GM12878 (cell line): ENCODE measurements around the gene ACOT7. TPM values are rescaled to one million over a fixed set of nuclear protein-coding genes. Genes with fewer than 3 reads are reported as not detected.
A peak's percentile ranks its signal among the peaks of the same experiment; 100 is the strongest.

Source experiments
- ATAC-seq: fragments of 200-7000 bp; cut with Tn5 transposase; 3 replicates; pipeline ENCODE4 v1.9.1; 2020; ENCODE audit warnings: mild to moderate bottlenecking, moderate library complexity
- BruUV-seq: library from RNA; stranded (reverse); fragments of 400-500 nt; replicated peaks from 2 replicates; lab custom pipeline; 2021; lab: Mats Ljungman, UMichigan
- CTCF ChIA-PET: fragments of 300-600 bp; sonication (Branson Sonifier 250); formaldehyde crosslinking; extraction: SDS; loops from one replicate; lab custom pipeline; 2021; ENCODE audit warnings: inconsistent platforms; lab: Yijun Ruan, JAX
- POLR2A ChIA-PET: fragments of 350-600 bp; formaldehyde crosslinking; extraction: SDS; loops from one replicate; lab custom pipeline; 2021; ENCODE audit warnings: inconsistent platforms; lab: Charles Lee
- RAD21 ChIA-PET: fragments of 300-600 bp; sonication (Branson Sonifier 250); formaldehyde crosslinking; loops from one replicate; lab custom pipeline; 2023; ENCODE audit warnings: antibody characterized with exemption; ENCODE audit not compliant: unreplicated experiment; lab: Charles Lee
- SMC1A ChIA-PET: fragments of 300-600 bp; sonication (Branson Sonifier 250); formaldehyde crosslinking; loops from one replicate; lab custom pipeline; 2023; ENCODE audit not compliant: unreplicated experiment, uncharacterized antibody; lab: Charles Lee
- DNase-seq: peaks from one replicate; pipeline ENCODE4 v3.0.0-alpha.2; 2011; ENCODE audit warnings: low read depth, low spot score
- FAIRE-seq: peaks from 3 replicates; lab custom pipeline; 2011; peaks lifted over from hg19 to GRCh38; lab: Jason Lieb, UNC
- H2AFZ ChIP-seq: 2 replicates; pipeline ENCODE4 v1.6.0; 2011; ENCODE audit warnings: low read depth, low read length, control low read depth; ENCODE audit not compliant: control insufficient read depth
- H3K27ac ChIP-seq: 2 replicates; pipeline ENCODE4 v1.5.1; 2011; ENCODE audit warnings: control low read depth; ENCODE audit not compliant: control insufficient read depth, insufficient read depth
- H3K27me3 ChIP-seq, 2 experiments: replicated peaks in 1 of 2; 2 replicates each; pipeline versions ENCODE4 v1.6.0 to v1.6.1; 2011; ENCODE audit warnings: low read length in 1 of 2; ENCODE audit not compliant: control insufficient read depth in 2 of 2, insufficient read depth in 2 of 2
- H3K36me3 ChIP-seq, 2 experiments: 2 replicates each; pipeline ENCODE4 v1.5.1; 2011; ENCODE audit warnings: low read length in 1 of 2; ENCODE audit not compliant: control insufficient read depth in 2 of 2, insufficient read depth in 2 of 2
- H3K4me1 ChIP-seq: 2 replicates; pipeline ENCODE4 v1.6.1; 2011; ENCODE audit warnings: mild to moderate bottlenecking, low read length, moderate library complexity, mixed read lengths; ENCODE audit not compliant: control insufficient read depth, insufficient read depth
- H3K4me2 ChIP-seq: 2 replicates; pipeline ENCODE4 v1.6.0; 2011; ENCODE audit warnings: control low read depth; ENCODE audit not compliant: control insufficient read depth, insufficient read depth
- H3K4me3 ChIP-seq: fragments of 200-600 bp; sonication (generic); 2 replicates; pipeline ENCODE4 v1.5.1; 2016
- H3K79me2 ChIP-seq: 2 replicates; pipeline ENCODE4 v1.6.0; 2011; ENCODE audit warnings: low read length; ENCODE audit not compliant: control insufficient read depth, insufficient read depth
- H3K9ac ChIP-seq: 2 replicates; pipeline ENCODE4 v1.8.0; 2011; ENCODE audit warnings: low read length, control low read depth, mixed read lengths; ENCODE audit not compliant: control insufficient read depth, insufficient read depth
- H3K9me3 ChIP-seq: replicated peaks from 3 replicates; pipeline ENCODE4 v1.5.1; 2011; ENCODE audit warnings: mild to moderate bottlenecking, low read length; ENCODE audit not compliant: control insufficient read depth, insufficient read depth
- H4K20me1 ChIP-seq: 2 replicates; pipeline ENCODE4 v1.6.0; 2011; ENCODE audit not compliant: control insufficient read depth, insufficient read depth
- ATF2 ChIP-seq: IDR thresholded peaks from 2 replicates; pipeline ENCODE4 v1.6.1; 2012; ENCODE audit warnings: low read length, inconsistent platforms
- EP300 ChIP-seq, 2 experiments: fragments of 150-350 bp in 1 of 2; IDR thresholded peaks; 2 replicates each; pipeline ENCODE4 v1.6.1; 2011 to 2012; ENCODE audit warnings: low read depth in 2 of 2, low read length in 2 of 2, borderline replicate concordance in 1 of 2, improper control_type of control experiment in 1 of 2, inconsistent platforms in 1 of 2; ENCODE audit not compliant: control insufficient read depth in 1 of 2
- MEF2B ChIP-seq: fragments of 450-650 bp; IDR thresholded peaks from 2 replicates; pipeline ENCODE4 v1.6.1; 2018; ENCODE audit warnings: mild to moderate bottlenecking, moderate library complexity; ENCODE audit not compliant: partially characterized antibody, poor library complexity, severe bottlenecking
- MTA2 ChIP-seq: fragments of 450-650 bp; IDR thresholded peaks from 2 replicates; pipeline ENCODE4 v1.6.1; 2016; ENCODE audit warnings: low read depth, mild to moderate bottlenecking, moderate library complexity
- PBX3 ChIP-seq: IDR thresholded peaks from 2 replicates; pipeline ENCODE4 v1.6.1; 2011; ENCODE audit warnings: mild to moderate bottlenecking, low read depth, low read length, moderate library complexity; ENCODE audit not compliant: insufficient replicate concordance
- POLR2AphosphoS2 ChIP-seq: IDR thresholded peaks from 2 replicates; pipeline ENCODE4 v1.6.1; 2011; ENCODE audit warnings: low read depth, mild to moderate bottlenecking, low read length, improper control_type of control experiment, moderate library complexity
- PRDM15 ChIP-seq: fragments of 450-650 bp; formaldehyde crosslinking; IDR thresholded peaks from 2 replicates; pipeline ENCODE4 v1.4.0; 2020; ENCODE audit warnings: mild to moderate bottlenecking, moderate library complexity
- YBX1 ChIP-seq: fragments of 450-650 bp; IDR thresholded peaks from 2 replicates; pipeline ENCODE4 v1.6.1; 2016; ENCODE audit warnings: antibody characterized with exemption
- ZNF24 ChIP-seq: fragments of 450-650 bp; IDR thresholded peaks from 2 replicates; pipeline ENCODE4 v1.6.1; 2017; ENCODE audit warnings: antibody characterized with exemption, mild to moderate bottlenecking
- ZNF384 ChIP-seq: IDR thresholded peaks from 2 replicates; pipeline ENCODE4 v1.6.1; 2012; ENCODE audit warnings: low read depth, mild to moderate bottlenecking, low read length, improper control_type of control experiment, borderline replicate concordance
- ZNF622 ChIP-seq: fragments of 450-650 bp; IDR thresholded peaks from 2 replicates; pipeline ENCODE4 v1.6.1; 2017; ENCODE audit warnings: mild to moderate bottlenecking, inconsistent platforms
- WGBS: methylation state at CpG from one replicate; pipeline ENCODE4 v1.1.6; 2016; ENCODE audit warnings: low lambda C conversion rate; ENCODE audit not compliant: insufficient replicate concordance, insufficient coverage; ENCODE audit errors: missing lambda C conversion rate; 5-methylcytosine and 5-hydroxymethylcytosine counted together
- in situ Hi-C: fragments of 300-500 bp; cut with MboI; formaldehyde crosslinking; loops from 9 replicates; pipeline ENCODE4 v1.14.3; 2018; ENCODE audit warnings: mixed read lengths
- intact Hi-C: fragments of 100-400 bp; cut with micrococcal nuclease; formaldehyde crosslinking; loops from one replicate; pipeline ENCODE4 v1.14.2; 2022; ENCODE audit not compliant: unreplicated experiment
- polyA plus RNA-seq, 11 experiments: library from polyadenylated mRNA; depleted of rRNA in 4 of 11; unstranded in 6 of 11; stranded (reverse) in 5 of 11; fragments of >200 nt; fragmentation: Nextera tagmentation in 4 of 11; fragmentation: Illumina TruSeq in 1 of 11; extraction: Ambion mirVana in 4 of 11; extraction: Trizol in 1 of 11; gene quantifications; 1 replicate in 1 of 11; 2 replicates in 10 of 11; pipeline versions ENCODE4 v1.2.1 to v1.2.3, GENCODE V29; 2011 to 2016; ENCODE audit warnings: inconsistent platforms in 2 of 11, missing spikeins in 2 of 11, low read depth in 1 of 11
- total RNA-seq, 4 experiments: library from RNA; depleted of rRNA in 3 of 4; stranded (reverse); fragments of >200 nt in 3 of 4; fragmentation: Illumina TruSeq in 1 of 4; extraction: Trizol in 1 of 4; gene quantifications; 2 replicates each; pipeline versions ENCODE4 v1.2.1 to v1.2.3, GENCODE V29; 2013 to 2021

ACOT7 gene
- total and polyA plus RNA-seq, 10 of the 15 experiments (the other 5 are each of a cell fraction or from before 2014, with no cell fraction given): 8.9 to 206 (median 61.2) TPM

DNA sequence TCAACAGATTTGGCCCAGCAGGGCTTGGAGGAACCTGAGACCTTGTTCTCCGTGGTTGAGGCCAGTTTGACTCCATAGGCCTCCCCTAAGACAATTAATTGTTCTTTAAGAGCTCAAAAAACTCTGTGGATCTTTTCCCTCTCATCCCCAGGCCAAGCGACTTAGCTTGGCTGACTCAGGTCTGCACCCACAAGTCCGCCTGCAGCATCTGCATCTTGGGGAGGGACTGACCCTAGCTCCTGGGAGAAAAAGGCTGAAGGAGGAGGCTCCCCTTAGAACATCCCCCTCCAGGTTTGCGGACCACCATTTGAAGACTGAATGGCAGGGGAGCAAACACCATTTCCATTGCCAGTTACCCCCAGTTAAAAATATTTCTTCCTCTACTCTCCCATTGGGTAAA lies 27.7 kb upstream of the ACOT7 start (continued):
- no peak for TF ChIP-seq PRDM15 (CRISPR knock-in tag)
- no peak for TF ChIP-seq ZNF384
- TF ChIP-seq ZNF622: no peak
- TF ChIP-seq YBX1: no peak
- TF ChIP-seq ATF2: no peak
- TF ChIP-seq ZNF24: no peak
- no peak for TF ChIP-seq MTA2

DNA sequence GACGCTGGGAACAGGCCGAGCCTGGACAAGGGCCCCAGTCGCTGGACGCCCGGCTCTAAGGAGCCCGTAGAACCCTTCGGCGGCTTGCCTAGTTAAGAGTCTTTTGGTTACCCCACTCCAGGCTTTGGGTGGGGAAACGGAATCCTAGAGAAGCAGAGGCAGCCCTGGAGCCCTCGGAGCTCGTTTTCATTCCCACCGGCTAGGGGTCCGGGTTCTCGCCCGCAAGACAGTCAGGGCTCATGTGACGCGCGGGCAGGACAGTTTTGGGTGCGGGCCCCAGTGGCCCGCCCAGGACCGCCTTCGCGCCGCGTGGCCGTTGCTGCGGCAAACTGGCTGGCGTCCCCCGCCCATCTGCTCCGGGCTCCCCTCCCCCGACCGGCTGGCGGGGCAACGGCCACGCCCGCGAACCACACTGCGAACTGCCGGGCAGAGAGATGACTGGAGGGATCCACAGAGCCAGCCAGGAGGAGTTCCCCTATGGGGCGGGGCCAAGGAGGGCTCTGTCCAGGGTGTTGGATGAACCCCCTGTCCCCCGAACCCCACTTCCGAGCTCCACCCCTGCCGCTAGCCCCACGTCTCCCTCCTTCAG lies 27.0 kb upstream of the ACOT7 start:
- H3K27me3 ChIP-seq: peaks cover 21 to 22% of the 10 kb centered on the region in 2 experiments; a peak in 3 of 4 replicates
- no peaks in the 10 kb centered on the region for H3K36me3 ChIP-seq
- peaks cover 4% of the 10 kb centered on the region; the same call in 1 of the 2 replicates for H3K4me1 ChIP-seq
- 36% methylated on average over 24 of the region's 44 CpGs for WGBS
- BruUV-seq: no TSS peak
- H3K4me2 ChIP-seq: no peak overlapping the region
- intact Hi-C loops: no loop called here
- no peaks in the 10 kb centered on the region; the same call in 1 of the 2 replicates for H4K20me1 ChIP-seq
- ChIA-PET POLR2A (interaction anchor here (0.6 kb wide), 1 partner anchor 60 kb away, joined by 3 read pairs; no protein-coding TSS in a partner anchor), SMC1A (no interaction called here), RAD21 (interaction anchor here (3.9 kb wide), 1 partner anchor 18 kb away, joined by 44 read pairs; no protein-coding TSS in a partner anchor), CTCF (interaction anchor here (10.9 kb wide), 1 partner anchor 20 kb away, joined by 137 read pairs; no protein-coding TSS in a partner anchor)
- ATAC-seq (peak; percentile 33), FAIRE-seq (no peak), DNase-seq (no peak)
- TF ChIP-seq EP300 (IDR thresholded peaks at IDR 0.05; ENCODE audit: borderline replicate concordance in 1 of 2, control insufficient read depth in 1 of 2, low read depth in 2 of 2, low read length in 2 of 2) (no peak), PBX3 (no peak), POLR2AphosphoS2 (no peak), MEF2B (no peak)
- in situ Hi-C loops: no loop called here
- H2AFZ ChIP-seq: no peak overlapping the region
- no peak overlapping the region for H3K9ac ChIP-seq
- H3K27ac ChIP-seq: no peak overlapping the region
- H3K9me3 ChIP-seq: no peaks in the 10 kb centered on the region
- no peak overlapping the region for H3K4me3 ChIP-seq
- H3K79me2 ChIP-seq: no peaks in the 10 kb centered on the region
